HTR-8/SVneo (cell line): ENCODE measurements around the gene TENT4B.

Source experiments
- DNase-seq: peaks from one replicate; pipeline ENCODE4 v3.0.0; 2011; ENCODE audit warnings: low spot score, mixed read lengths; ENCODE audit not compliant: insufficient read length
- FAIRE-seq: peaks from 2 replicates; lab custom pipeline; 2011; peaks lifted over from hg19 to GRCh38; lab: Jason Lieb, UNC

TENT4B gene

DNA sequence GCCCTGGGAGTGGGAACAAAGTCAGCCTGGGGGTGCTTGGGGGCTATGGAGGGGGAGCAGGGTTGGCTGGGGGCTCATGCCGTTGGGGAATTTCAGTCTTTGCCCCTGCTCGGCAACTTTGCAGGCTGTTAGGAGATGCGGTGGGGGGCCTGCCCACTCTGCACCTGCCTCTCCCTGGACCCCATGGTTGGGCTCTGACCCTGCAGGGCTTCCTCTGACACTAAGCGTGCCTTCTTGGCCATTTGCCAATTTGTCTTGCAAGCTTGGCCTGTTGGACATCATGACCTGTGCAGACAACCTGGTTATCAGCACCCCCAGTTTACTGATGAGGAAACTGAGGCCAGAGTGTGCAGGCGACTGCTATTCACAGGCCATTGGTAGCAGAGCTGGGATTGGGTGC, 127.8 kb downstream of the TENT4B start:
- no peak for DNase-seq
- FAIRE-seq: no peak
